Epidermal melanocyte (primary cell): ENCODE measurements around the gene STK32B.

Experiments used
- DNase-seq: peaks from one replicate; pipeline ENCODE4 v3.0.0; 2011; ENCODE audit warnings: low spot score; ENCODE audit not compliant: insufficient read length

STK32B gene

GRCh38 chr4:5340991-5341451 is 289.7 kb downstream of the STK32B start:
- no peak for DNase-seq

- DNase-seq: no peak
Observed at GRCh38 chr4:5341526-5341925, 290.2 kb downstream of the STK32B start.

GRCh38 chr4:5355846-5356245 is 304.6 kb downstream of the STK32B start:
- DNase-seq: no peak

- no peak for DNase-seq
Observed at GRCh38 chr4:5357870-5358269, 306.6 kb downstream of the STK32B start.

DNA sequence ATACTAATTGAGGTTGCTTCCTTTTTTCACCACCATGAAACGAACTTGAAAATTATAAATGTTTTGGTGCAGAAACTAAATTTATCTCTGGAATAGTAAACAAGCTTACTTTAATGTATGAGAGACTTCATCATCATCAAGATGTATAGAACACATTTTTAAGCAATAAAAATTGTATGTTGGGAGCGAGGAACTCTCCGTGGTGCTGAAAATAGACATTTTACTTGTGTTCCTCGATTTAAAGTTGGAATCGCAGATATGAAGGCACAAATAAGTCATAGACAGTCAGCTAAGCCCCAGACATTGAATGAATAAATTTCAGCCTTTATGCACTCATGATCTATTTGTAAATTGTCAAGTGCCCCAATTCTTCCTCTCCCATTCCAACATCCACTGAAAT is 310.7 kb downstream of the STK32B start:
- DNase-seq: no peak

GRCh38 chr4:5364406-5364805 is 313.1 kb downstream of the STK32B start:
- no peak for DNase-seq

DNA sequence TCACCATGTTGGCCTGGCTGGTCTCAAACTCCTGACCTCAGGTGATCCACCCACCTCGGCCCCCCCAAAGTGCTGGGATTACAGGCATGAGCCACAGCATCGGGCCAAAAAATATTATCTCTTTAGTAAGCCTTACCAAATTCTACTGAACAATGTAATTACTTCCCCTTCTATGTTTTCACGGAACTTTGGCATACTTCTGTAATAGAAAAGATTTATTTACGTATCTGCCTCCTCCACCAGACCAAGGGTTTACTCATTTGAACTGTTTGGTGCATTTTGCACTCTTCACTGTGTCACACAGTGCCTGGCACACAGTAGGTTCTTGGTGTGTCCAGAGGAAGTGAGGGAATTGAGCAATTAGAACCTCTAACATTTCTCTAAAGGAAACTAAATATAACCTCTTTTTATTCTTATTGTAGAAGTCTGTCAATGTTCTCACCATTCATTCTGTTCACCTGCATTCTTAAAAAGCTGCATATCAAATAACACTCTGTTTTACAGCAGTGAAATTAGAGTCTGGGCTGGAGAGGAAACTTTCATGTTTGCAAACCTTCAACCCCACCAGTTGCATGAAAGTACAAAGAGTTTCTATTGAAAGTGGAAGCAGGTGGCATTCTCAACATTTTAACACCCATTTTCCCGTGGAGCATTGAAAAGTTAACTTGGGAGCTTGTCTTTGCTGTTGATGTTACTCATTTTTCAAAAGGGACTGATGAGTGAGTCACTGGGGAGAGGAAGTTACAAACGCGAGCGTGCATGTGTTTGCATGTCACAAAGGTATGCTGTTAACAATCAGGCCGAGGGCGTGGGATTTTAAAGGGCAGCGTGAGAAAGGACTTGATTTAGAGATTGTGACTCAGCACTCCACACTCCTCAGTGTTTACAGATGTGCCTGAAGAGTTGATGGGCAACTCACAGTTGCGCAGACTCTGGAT is 314.1 kb downstream of the STK32B start:
- no peak for DNase-seq

DNA sequence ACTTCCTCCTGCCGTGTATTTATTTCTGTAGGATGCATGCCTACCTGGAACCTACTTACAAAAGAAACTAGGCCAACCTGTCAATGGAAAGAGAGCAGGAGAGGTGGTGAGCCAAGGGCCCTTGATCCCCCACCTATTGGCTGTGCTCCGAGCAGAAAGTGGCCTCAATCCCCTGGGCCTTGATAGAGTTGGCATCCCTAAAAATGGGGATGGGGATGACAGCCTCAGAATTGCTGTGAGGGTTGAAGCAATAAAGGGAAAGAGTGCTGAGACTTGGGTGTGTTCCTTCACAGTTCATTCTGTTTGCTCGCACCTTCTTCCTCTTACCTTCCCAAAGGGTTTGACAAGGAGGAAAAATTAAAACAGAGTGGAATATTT is 314.7 kb downstream of the STK32B start:
- no peak for DNase-seq

GRCh38 chr4:5366421-5366820 is 315.1 kb downstream of the STK32B start:
- no peak for DNase-seq

DNA sequence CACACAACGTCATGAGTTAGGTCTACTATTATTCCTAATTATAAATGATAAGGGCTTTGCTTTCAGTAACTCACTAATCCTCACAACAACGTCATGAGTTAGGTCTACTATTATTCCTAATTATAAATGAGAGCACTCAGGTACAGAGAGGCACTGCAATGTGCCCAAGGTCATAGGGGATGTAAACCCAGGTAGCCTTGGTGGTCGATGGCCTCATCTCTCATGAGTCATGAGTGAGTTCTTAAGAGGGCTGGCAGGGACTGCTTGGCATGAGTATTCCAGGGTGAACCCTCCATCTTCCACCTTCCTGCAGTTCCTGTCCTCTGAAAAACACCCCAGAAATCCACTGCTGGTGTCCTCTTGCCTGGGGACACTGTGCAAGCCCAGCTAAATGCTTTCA is 317.1 kb downstream of the STK32B start:
- no peak for DNase-seq

DNA sequence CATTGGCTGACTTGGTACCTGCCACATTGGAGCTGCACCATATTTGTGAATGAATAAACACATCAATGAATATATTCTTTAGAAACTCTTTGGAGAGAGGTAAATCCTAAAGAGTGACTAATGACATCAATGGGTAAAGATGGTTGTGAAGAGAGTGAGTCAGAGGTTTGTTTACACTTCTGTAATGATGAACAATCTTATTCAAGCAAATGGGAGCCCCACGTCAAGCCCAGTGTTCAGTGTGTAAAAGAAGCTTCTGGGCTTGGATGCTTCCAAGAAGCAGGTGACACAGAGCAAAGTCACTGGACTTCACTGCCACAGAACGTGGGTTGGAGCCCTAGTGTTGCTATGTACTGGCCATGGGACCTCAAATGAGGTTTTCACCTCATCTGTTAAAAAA is 319.0 kb downstream of the STK32B start:
- DNase-seq: no peak

GRCh38 chr4:5371415-5372190 is 320.3 kb downstream of the STK32B start:
- DNase-seq: no peak

GRCh38 chr4:5372198-5372597 is 320.9 kb downstream of the STK32B start:
- no peak for DNase-seq

- DNase-seq: no peak
Observed at GRCh38 chr4:5373327-5373726, 322.0 kb downstream of the STK32B start.

GRCh38 chr4:5374592-5374991 is 323.3 kb downstream of the STK32B start:
- no peak for DNase-seq

GRCh38 chr4:5374994-5375393 is 323.7 kb downstream of the STK32B start:
- no peak for DNase-seq

DNA sequence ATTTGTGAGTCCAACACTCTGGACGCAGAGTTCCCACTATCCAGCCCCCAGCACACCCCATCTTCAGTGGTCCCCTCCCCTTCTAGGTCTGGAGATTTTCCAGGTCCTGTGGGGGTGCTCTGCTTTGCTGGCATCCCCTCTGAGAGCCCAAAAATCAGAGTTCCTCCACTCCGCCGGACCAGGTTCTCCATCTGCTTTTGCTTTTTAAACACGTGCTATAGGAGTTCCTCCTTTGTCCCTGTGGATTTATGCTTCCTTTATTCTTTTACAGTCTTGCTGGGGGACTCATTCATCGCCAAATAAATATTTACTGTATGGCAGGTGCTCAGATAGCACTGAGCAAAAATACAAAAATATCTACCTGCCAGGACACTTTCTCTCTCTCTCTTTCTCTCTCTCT is 324.7 kb downstream of the STK32B start:
- DNase-seq: no peak

GRCh38 chr4:5378002-5378401 is 326.7 kb downstream of the STK32B start:
- no peak for DNase-seq

DNA sequence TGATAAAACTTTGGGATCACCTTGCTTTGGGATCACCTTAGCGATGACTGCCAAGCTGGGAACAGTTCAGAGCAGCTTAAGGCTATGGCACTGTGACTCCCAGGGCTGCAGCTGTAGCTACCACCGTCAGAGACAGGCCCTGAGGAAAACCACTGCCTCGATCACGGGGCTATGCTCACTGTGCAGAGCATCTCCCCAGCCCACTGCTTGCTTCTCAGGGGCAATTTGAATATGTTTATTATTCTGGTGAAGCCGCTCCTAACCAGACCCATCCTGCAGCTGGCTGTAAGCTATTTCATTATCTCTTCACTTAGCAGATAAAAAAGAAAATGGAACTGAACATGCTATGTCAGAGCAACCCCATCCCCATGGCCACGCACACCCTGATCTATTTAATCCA is 328.6 kb downstream of the STK32B start:
- DNase-seq: no peak

- no peak for DNase-seq
Observed at GRCh38 chr4:5381961-5382441, 330.7 kb downstream of the STK32B start.

DNA sequence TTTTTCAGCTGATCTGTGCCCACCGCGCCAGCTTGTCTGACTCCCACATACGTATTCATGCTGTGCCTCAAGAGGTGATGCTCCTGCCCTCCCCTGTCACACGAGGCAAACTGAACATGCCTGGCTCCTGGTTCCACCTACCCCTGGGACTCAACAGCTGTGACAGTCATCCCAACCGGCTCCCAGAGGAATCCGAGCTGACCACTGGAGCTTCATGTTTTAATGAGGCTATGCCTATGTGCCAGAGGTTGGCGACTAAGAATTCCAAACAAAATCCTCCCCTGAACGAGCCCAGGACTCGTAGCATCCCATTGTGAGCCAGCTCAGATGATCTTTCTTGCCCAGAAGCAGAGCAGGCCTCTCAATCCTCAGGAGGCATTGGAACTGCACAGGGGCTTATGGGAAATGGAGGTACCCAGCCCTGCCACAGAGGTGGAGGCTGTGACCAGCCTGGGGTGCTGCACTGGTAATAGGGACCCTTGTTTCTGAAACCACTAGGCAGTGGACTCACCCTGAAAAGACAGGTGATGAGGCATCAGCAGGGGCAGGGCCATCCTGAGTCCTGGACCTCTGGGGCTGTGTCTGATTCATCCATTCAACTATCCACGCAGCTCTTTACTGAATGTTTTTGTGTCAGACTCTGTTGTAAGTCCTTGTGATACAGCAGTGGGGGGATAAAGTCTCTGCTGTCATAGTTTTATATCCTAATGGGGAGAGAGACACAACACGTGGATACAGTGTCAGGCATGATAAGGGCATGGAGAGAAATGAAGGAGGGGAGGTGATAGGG is 332.1 kb downstream of the STK32B start:
- no peak for DNase-seq
